KMS-11 (cell line): ENCODE measurements around the gene ZBTB20.

Experiments
- H2AFZ ChIP-seq: fragments of 200-600 bp; sonication (generic); 2 replicates; pipeline ENCODE4 v1.6.1; 2016; ENCODE audit warnings: antibody characterized with exemption, mixed run types, low read depth
- H3K27ac ChIP-seq: fragments of 200-600 bp; sonication (generic); 2 replicates; pipeline ENCODE4 v1.6.1; 2016; ENCODE audit warnings: mild to moderate bottlenecking, mixed run types
- H3K27me3 ChIP-seq: fragments of 200-600 bp; sonication (generic); 2 replicates; pipeline ENCODE4 v1.6.1; 2017; ENCODE audit warnings: mild to moderate bottlenecking, low read depth, mixed run types, moderate library complexity; ENCODE audit not compliant: insufficient read depth
- H3K36me3 ChIP-seq: fragments of 200-600 bp; sonication (generic); 2 replicates; pipeline ENCODE4 v1.6.1; 2017; ENCODE audit warnings: mild to moderate bottlenecking, mixed run types; ENCODE audit not compliant: insufficient read depth
- H3K4me1 ChIP-seq: fragments of 200-600 bp; sonication (generic); 2 replicates; pipeline ENCODE4 v1.6.1; 2016; ENCODE audit warnings: mild to moderate bottlenecking, low read depth, mixed run types; ENCODE audit not compliant: poor library complexity, severe bottlenecking
- H3K4me2 ChIP-seq: fragments of 200-600 bp; sonication (generic); 2 replicates; pipeline ENCODE4 v1.7.0; 2016; ENCODE audit warnings: mild to moderate bottlenecking, mixed run types
- H3K4me3 ChIP-seq: fragments of 200-600 bp; sonication (generic); IDR thresholded peaks from 2 replicates; pipeline ENCODE4 v1.6.1; 2017; ENCODE audit warnings: low read depth, low read length, mixed read lengths; ENCODE audit not compliant: insufficient read depth
- H3K79me2 ChIP-seq: fragments of 200-600 bp; sonication (generic); 2 replicates; pipeline ENCODE4 v1.6.1; 2016; ENCODE audit warnings: low read depth, mixed run types; ENCODE audit not compliant: insufficient read depth
- H3K9ac ChIP-seq: fragments of 200-600 bp; sonication (generic); 2 replicates; pipeline ENCODE4 v1.6.1; 2016; ENCODE audit warnings: mild to moderate bottlenecking, mixed run types
- H4K20me1 ChIP-seq: fragments of 200-600 bp; sonication (generic); 2 replicates; pipeline ENCODE4 v1.6.1; 2016; ENCODE audit warnings: mild to moderate bottlenecking, mixed run types; ENCODE audit not compliant: insufficient read depth
- CTCF ChIP-seq: fragments of 200-600 bp; sonication (generic); conservative IDR thresholded peaks from 2 replicates; pipeline ENCODE4 v1.6.1; 2017; ENCODE audit warnings: low read depth, mild to moderate bottlenecking, antibody characterized with exemption, low read length, moderate library complexity, mixed read lengths

The ZBTB20 gene

GRCh38 chr3:114669614-114670013, 477.5 kb downstream of the ZBTB20 start:
- no peak overlapping the region for H3K27ac ChIP-seq
- no peak overlapping the region for H3K9ac ChIP-seq
- H3K36me3 ChIP-seq, result no peaks in the 10 kb centered on the region
- H2AFZ ChIP-seq, result no peak overlapping the region
- no peak overlapping the region for H3K4me2 ChIP-seq
- no peaks in the 10 kb centered on the region for H4K20me1 ChIP-seq
- no peaks in the 10 kb centered on the region for H3K27me3 ChIP-seq
- TF ChIP-seq CTCF, result no peak
- no peaks in the 10 kb centered on the region for H3K79me2 ChIP-seq
- H3K4me1 ChIP-seq, result no peaks in the 10 kb centered on the region
- H3K4me3 ChIP-seq, result no peak overlapping the region

- H3K36me3 ChIP-seq, result no peaks in the 10 kb centered on the region
- H3K9ac ChIP-seq, result no peak overlapping the region
- no peak overlapping the region for H3K27ac ChIP-seq
- no peaks in the 10 kb centered on the region for H4K20me1 ChIP-seq
- no peaks in the 10 kb centered on the region for H3K79me2 ChIP-seq
- H2AFZ ChIP-seq, result no peak overlapping the region
- H3K27me3 ChIP-seq, result no peaks in the 10 kb centered on the region
- no peak overlapping the region for H3K4me2 ChIP-seq
- no peaks in the 10 kb centered on the region for H3K4me1 ChIP-seq
- no peak overlapping the region for H3K4me3 ChIP-seq
- TF ChIP-seq CTCF, result no peak
Observed at GRCh38 chr3:114668099-114668498, 479.0 kb downstream of the ZBTB20 start.

GRCh38 chr3:114666623-114667022, 480.5 kb downstream of the ZBTB20 start:
- no peaks in the 10 kb centered on the region for H3K79me2 ChIP-seq
- no peaks in the 10 kb centered on the region for H4K20me1 ChIP-seq
- no peaks in the 10 kb centered on the region for H3K36me3 ChIP-seq
- no peak overlapping the region for H3K4me2 ChIP-seq
- no peak overlapping the region for H3K27ac ChIP-seq
- no peak overlapping the region for H3K9ac ChIP-seq
- no peak for TF ChIP-seq CTCF
- no peak overlapping the region for H3K4me3 ChIP-seq
- H3K4me1 ChIP-seq, result no peaks in the 10 kb centered on the region
- no peaks in the 10 kb centered on the region for H3K27me3 ChIP-seq
- H2AFZ ChIP-seq, result no peak overlapping the region

GRCh38 chr3:114664006-114664405, 483.1 kb downstream of the ZBTB20 start:
- H3K9ac ChIP-seq, result no peak overlapping the region
- no peak overlapping the region for H3K4me3 ChIP-seq
- no peak for TF ChIP-seq CTCF
- H3K4me1 ChIP-seq, result no peaks in the 10 kb centered on the region
- H3K79me2 ChIP-seq, result no peaks in the 10 kb centered on the region
- H3K36me3 ChIP-seq, result no peaks in the 10 kb centered on the region
- H4K20me1 ChIP-seq, result no peaks in the 10 kb centered on the region
- H2AFZ ChIP-seq, result no peak overlapping the region
- H3K27ac ChIP-seq, result no peak overlapping the region
- H3K27me3 ChIP-seq, result no peaks in the 10 kb centered on the region
- H3K4me2 ChIP-seq, result no peak overlapping the region

- H3K36me3 ChIP-seq, result no peaks in the 10 kb centered on the region
- no peak overlapping the region for H3K9ac ChIP-seq
- no peaks in the 10 kb centered on the region for H3K79me2 ChIP-seq
- H3K4me3 ChIP-seq, result no peak overlapping the region
- no peaks in the 10 kb centered on the region for H3K27me3 ChIP-seq
- no peak for TF ChIP-seq CTCF
- no peak overlapping the region for H3K27ac ChIP-seq
- no peak overlapping the region for H2AFZ ChIP-seq
- no peak overlapping the region for H3K4me2 ChIP-seq
- H4K20me1 ChIP-seq, result no peaks in the 10 kb centered on the region
- no peaks in the 10 kb centered on the region for H3K4me1 ChIP-seq
Observed at GRCh38 chr3:114660808-114661207, 486.3 kb downstream of the ZBTB20 start.
